ENCODE results near the gene FANK1.
A peak's percentile ranks its signal among the peaks of the same experiment; 100 is the strongest.
"Not testable (repeated sequence)": the region's sequence is repeated elsewhere in the genome, so short reads cannot be mapped to it uniquely, and the experiment has no call there.

Gene FANK1

GRCh38 chr10:125929618-125930017, 33.3 kb downstream of the FANK1 start:
- no peak for DNase-seq

GRCh38 chr10:125933693-125934092, 37.3 kb downstream of the FANK1 start:
- no peak for DNase-seq

- DNase-seq = no peak
These were observed 40.0 kb downstream of the FANK1 start for GRCh38 chr10:125936331-125936730.

DNA sequence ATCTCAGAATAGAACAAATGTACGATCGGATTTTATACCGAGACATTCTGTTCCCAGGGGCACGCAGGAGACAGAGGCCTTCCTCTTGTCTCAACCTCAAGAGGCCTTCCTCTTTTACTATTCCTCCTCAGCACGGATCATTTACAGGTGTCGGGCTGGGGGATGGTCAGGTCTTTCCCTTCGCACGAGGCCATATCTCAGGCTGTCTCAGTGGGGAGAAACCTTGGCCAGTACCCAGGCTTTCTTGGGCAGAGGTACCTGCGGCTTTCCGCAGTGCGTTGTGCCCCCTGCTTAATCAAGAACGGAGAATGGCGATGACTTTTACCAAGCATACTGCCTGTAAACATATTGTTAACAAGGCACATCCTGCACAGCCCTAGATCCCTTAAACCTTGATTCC, 44.2 kb downstream of the FANK1 start:
- no peak for DNase-seq

DNA sequence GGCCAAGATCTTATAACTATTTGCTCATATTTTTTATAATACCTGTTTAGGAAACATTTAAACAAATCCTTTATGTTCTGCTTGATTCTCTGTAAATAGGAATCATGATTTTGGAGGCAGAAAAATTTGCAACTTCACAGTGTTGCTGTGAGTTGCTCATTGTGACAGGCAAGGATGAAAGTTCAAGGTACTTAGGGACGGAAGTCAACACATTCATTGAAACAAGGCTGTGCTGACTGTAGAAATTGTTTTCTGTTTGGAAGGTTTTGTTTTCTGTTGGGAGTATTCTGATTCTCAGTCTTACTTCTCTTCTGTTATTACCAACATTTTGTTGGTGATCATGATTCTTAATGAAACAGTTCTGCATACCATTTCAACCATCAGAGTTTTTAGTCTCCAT, 54.9 kb downstream of the FANK1 start:
- no peak for DNase-seq

- peak; percentile 61 for DNase-seq
These were observed 57.5 kb downstream of the FANK1 start for GRCh38 chr10:125953778-125954385.

GRCh38 chr10:125955766-125956165, 59.4 kb downstream of the FANK1 start:
- DNase-seq = no peak

GRCh38 chr10:125961743-125962142, 65.4 kb downstream of the FANK1 start:
- peak; percentile 68 for DNase-seq

- no peak for DNase-seq
These were observed 65.8 kb downstream of the FANK1 start for GRCh38 chr10:125962200-125962599.

- no peak for DNase-seq
These were observed 68.2 kb downstream of the FANK1 start for GRCh38 chr10:125964558-125964957.

DNA sequence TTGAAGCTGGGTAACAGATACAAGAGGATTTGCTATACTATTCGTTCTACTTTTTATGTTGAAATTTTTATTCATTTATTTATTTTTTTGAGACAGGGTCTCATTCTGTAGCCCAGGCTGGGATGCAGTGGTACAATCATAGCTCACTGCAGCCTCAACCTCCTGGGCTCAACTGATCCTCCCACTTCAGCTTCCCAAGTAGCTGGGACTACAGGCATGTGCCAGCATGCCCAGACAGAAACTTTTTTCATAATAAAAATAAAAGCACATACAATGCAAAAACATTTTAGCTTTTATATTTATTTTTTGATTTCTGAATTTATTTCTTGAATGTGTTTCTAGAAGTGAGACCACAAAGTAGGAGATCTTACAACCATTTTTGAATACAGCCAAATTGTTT, 71.2 kb downstream of the FANK1 start:
- no peak for DNase-seq

- not testable (repeated sequence) for DNase-seq
These were observed 73.8 kb downstream of the FANK1 start for GRCh38 chr10:125970077-125970630.

GRCh38 chr10:125976960-125977605, 80.7 kb downstream of the FANK1 start:
- DNase-seq = peak; percentile 19

DNA sequence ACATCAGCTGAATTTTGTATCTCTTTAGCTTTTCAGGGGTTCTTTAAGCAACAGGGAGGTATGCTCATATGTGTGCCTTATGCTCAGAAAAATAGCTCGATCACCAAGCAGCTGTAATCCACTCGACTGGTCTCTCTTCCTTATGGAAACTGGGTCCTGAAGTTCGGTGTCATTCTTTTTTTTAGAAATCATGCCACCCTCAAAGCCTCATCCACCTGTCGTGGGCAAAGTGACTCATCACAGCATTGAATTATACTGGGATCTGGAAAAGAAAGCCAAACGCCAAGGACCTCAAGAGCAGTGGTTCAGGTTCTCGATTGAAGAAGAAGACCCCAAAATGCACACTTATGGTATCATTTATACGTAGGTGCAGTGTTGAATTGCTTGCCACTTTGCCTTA, 83.6 kb downstream of the FANK1 start:
- peak; percentile 70 for DNase-seq

DNA sequence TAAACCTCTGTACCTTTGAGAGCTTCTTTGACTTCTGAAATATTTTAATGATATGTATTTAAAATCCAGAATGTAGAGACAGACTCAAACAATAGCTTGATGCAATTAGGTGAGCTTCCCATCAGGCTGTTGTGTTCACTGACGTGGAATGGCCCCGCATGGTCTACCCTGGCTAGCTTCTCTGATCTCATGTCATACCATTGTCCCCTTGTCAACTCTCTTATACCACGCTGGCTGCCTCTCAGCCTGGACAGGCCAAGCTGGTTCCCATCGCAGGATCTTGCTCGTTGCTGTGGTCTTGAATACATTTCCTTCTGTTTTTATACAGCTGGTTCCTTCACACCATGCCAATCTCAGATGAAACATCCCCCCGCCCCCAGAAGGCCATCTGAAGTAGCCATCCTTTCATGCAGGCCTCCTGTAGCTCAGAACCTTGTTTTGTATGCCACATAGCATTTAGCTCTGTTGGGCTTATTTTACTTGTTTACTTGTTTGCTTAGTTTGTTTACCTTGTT, 84.2 kb downstream of the FANK1 start:
- DNase-seq = peak; percentile 15

GRCh38 chr10:125982260-125982948, 86.0 kb downstream of the FANK1 start:
- DNase-seq = peak; percentile 88

- no peak for DNase-seq
These were observed 86.8 kb downstream of the FANK1 start for GRCh38 chr10:125983161-125983560.

DNA sequence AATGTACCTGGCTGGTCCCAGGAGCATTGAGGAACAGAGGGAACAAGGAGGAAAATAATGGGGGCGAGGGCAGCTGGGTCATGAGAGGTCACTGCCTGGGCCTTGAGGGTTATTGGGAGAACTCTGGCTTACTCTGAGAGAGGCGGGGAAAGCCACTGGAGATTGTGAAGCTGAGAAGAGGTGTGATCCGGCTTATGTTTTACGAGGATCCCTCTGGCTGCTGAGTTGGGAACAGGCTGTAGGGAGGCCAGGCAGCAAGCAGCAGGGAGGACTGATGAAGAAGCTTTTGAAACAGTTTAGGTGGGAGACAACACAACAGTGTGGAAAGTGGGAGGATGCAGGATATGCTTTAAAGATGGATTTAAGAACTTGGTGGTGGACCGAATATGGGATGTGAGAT, 87.3 kb downstream of the FANK1 start:
- no peak for DNase-seq

DNA sequence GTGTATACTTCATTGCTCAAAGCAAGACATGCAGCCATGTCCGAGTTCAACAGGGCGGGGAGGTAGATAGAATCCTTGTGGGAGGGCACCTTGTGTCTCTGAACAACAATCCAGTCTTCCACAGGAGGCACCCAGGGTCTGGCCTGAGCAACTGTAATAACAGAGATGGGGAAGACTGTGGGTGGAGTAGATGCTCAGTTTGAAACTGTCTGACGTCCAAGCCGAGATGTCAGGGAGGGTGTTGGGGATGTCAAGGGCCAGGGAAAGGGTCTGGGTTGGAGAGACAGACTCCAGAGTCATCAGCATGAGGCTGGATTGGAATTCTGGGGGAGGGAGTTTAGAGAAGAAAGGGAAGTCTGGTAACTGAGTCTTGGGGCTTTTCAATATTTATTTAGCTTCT, 88.0 kb downstream of the FANK1 start:
- DNase-seq = peak; percentile 22

DNA sequence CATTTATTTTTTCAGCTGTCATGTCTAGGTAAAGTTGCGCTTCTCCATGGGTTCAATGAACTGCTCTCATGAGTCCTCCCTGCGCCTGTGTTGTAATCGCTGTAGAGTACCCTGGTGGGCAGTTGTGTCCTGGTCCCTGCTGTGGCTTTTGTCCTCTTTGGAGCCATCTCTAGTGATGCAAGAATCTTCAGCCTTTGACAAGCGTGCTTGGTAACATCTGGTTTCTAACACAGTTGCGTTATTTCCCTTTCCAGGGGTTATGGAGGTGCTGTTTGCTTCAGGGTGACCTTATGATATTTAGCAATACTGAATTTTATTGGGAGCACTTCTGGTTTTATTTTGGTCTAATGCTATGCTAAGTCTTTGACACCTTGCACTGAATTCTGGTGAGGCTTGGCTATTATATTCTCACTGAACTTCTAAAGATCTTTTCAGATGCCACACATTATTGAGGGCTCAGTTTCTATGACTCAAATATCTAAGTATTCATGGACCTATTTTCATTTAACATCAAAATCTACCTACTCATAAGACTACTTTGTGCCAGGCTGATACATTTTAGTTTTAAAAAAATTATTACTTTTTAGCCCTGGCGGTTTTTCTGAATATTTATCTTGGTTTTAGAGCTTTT, 88.6 kb downstream of the FANK1 start:
- DNase-seq = peak; percentile 22

GRCh38 chr10:125985557-125986240, 89.3 kb downstream of the FANK1 start:
- DNase-seq = no peak

- DNase-seq = no peak
These were observed 93.4 kb downstream of the FANK1 start for GRCh38 chr10:125989791-125990190.

- no peak for DNase-seq
These were observed 94.6 kb downstream of the FANK1 start for GRCh38 chr10:125990974-125991373.

All from DMS53 (cell line).